K562 (cell line): ENCODE results near the gene GABRA6. TPM values are rescaled to one million over a fixed set of nuclear protein-coding genes. Genes with fewer than 3 reads are reported as not detected.
A peak's percentile ranks its signal among the peaks of the same experiment; 100 is the strongest.

Experiments used
- C11orf30 ChIP-seq: fragments of 450-650 bp; IDR thresholded peaks from 2 replicates; pipeline ENCODE4 v1.6.1; 2016; ENCODE audit warnings: low read depth, mild to moderate bottlenecking
- CBFB ChIP-seq: sonication (generic); formaldehyde crosslinking; IDR thresholded peaks from 2 replicates; pipeline ENCODE4 v1.4.0; 2020; ENCODE audit warnings: mild to moderate bottlenecking, missing genetic modification reagents
- CC2D1A ChIP-seq: fragments of 450-650 bp; IDR thresholded peaks from 2 replicates; pipeline ENCODE4 v1.6.1; 2017; ENCODE audit warnings: mild to moderate bottlenecking
- DLX4 ChIP-seq: fragments of 250-450 bp; sonication (Bioruptor Pico); IDR thresholded peaks from 2 replicates; pipeline ENCODE4 v1.6.1; 2021; ENCODE audit warnings: mild to moderate bottlenecking
- HBP1 ChIP-seq: fragments of 450-650 bp; formaldehyde crosslinking; IDR thresholded peaks from 2 replicates; pipeline ENCODE4 v1.4.0; 2022; ENCODE audit warnings: missing genetic modification characterization
- MAFK ChIP-seq: IDR thresholded peaks from 2 replicates; pipeline ENCODE4 v1.6.1; 2011; ENCODE audit warnings: low read length, improper control_type of control experiment
- MTA1 ChIP-seq: fragments of 450-650 bp; IDR thresholded peaks from 2 replicates; pipeline ENCODE4 v1.6.1; 2017; ENCODE audit warnings: borderline replicate concordance
- NEUROD1 ChIP-seq: fragments of 150-350 bp; IDR thresholded peaks from 2 replicates; pipeline ENCODE4 v1.6.1; 2014; ENCODE audit warnings: borderline replicate concordance, low read length, low read depth; ENCODE audit not compliant: partially characterized antibody
- PHF8 ChIP-seq: fragments of 200-600 bp; sonication (generic); IDR thresholded peaks from 2 replicates; pipeline ENCODE4 v1.6.1; 2012; ENCODE audit warnings: mixed run types, mild to moderate bottlenecking, inconsistent platforms, low read length, moderate library complexity, borderline replicate concordance
- RBFOX2 ChIP-seq: fragments of 200-400 bp; formaldehyde crosslinking; IDR thresholded peaks from 2 replicates; pipeline ENCODE4 v1.6.1; 2017; ENCODE audit warnings: low read depth, mild to moderate bottlenecking, low read length, moderate library complexity
- SETDB1 ChIP-seq: IDR thresholded peaks from one replicate; pipeline ENCODE4 v1.6.1; 2012; ENCODE audit warnings: low read length, control low read depth, inconsistent platforms
- SIN3A ChIP-seq, 2 experiments: fragments of 150-350 bp in 1 of 2; IDR thresholded peaks; 2 replicates each; pipeline ENCODE4 v1.6.1; 2011 to 2016; ENCODE audit warnings: borderline replicate concordance in 2 of 2, low read depth in 2 of 2, low read length in 2 of 2, mild to moderate bottlenecking in 2 of 2, moderate library complexity in 2 of 2; ENCODE audit not compliant: control insufficient read depth in 1 of 2
- ZFX ChIP-seq: sonication (generic); formaldehyde crosslinking; IDR thresholded peaks from 2 replicates; pipeline ENCODE4 v1.8.0; 2022; ENCODE audit warnings: mild to moderate bottlenecking, missing genetic modification reagents, moderate library complexity
- ZNF282 ChIP-seq: sonication (generic); formaldehyde crosslinking; IDR thresholded peaks from 2 replicates; pipeline ENCODE4 v1.8.1; 2023; ENCODE audit warnings: missing genetic modification reagents
- polyA plus RNA-seq, 8 experiments: library from polyadenylated mRNA; depleted of rRNA in 4 of 8; stranded (reverse) in 5 of 8; unstranded in 3 of 8; fragments of >200 nt; fragmentation: Nextera tagmentation in 2 of 8; fragmentation: Illumina TruSeq in 1 of 8; extraction: Ambion mirVana in 2 of 8; extraction: Trizol in 1 of 8; gene quantifications; 2 replicates each; pipeline versions ENCODE4 v1.2.1 to v1.2.3, GENCODE V29; 2011 to 2014; ENCODE audit warnings: inconsistent platforms in 1 of 8, missing spikeins in 1 of 8
- total RNA-seq, 7 experiments: library from RNA; depleted of rRNA in 6 of 7; stranded (reverse); fragments of >200 nt in 6 of 7; fragmentation: Illumina TruSeq in 2 of 7; extraction: Trizol in 2 of 7; gene quantifications; 2 replicates each; pipeline versions ENCODE4 v1.2.1 to v1.2.3, GENCODE V29; 2011 to 2021; ENCODE audit warnings: low replicate concordance in 1 of 7

Gene GABRA6
- total and polyA plus RNA-seq, 9 of the 15 experiments (the other 6 are each of a cell fraction or from before 2014, with no cell fraction given) = not detected

GRCh38 chr5:161703528-161703927, 18.0 kb downstream of the GABRA6 start (continued):
- no peak for TF ChIP-seq NEUROD1
- TF ChIP-seq MTA1 = no peak
- TF ChIP-seq CC2D1A = no peak
- TF ChIP-seq C11orf30 = peak; percentile 36; the same call in 1 of the 2 replicates
- no peak for TF ChIP-seq SETDB1
- TF ChIP-seq RBFOX2 = no peak
- no peak for TF ChIP-seq ZNF282 (CRISPR knock-in tag)
- TF ChIP-seq CBFB (CRISPR knock-in tag) = no peak
- TF ChIP-seq ZFX (CRISPR knock-in tag) = no peak
- no peak for TF ChIP-seq HBP1 (CRISPR knock-in tag)
- TF ChIP-seq PHF8 = no peak
- TF ChIP-seq MAFK = peak; percentile 39; the same call in 1 of the 2 replicates
- TF ChIP-seq SIN3A (IDR thresholded peaks at IDR 0.05; ENCODE audit: borderline replicate concordance in 2 of 2, control insufficient read depth in 1 of 2, low read depth in 2 of 2, low read length in 2 of 2) = no peak
- no peak for TF ChIP-seq DLX4
